DND-41 (cell line): ENCODE results near the gene CD200.

Experiments
- CTCF ChIP-seq: IDR thresholded peaks from 2 replicates; pipeline ENCODE4 v1.5.1; 2012; ENCODE audit warnings: borderline replicate concordance, low read length, moderate library complexity, mild to moderate bottlenecking; ENCODE audit not compliant: poor library complexity, severe bottlenecking; ENCODE audit errors: extremely low read depth
- EZH2 ChIP-seq: IDR thresholded peaks from 3 replicates; pipeline ENCODE4 v1.6.1; 2012; ENCODE audit warnings: borderline replicate concordance, low read depth, mild to moderate bottlenecking, moderate library complexity, low read length, inconsistent platforms; ENCODE audit not compliant: severe bottlenecking

GRCh38 chr3:112390783-112391641, 58.1 kb downstream of the CD200 start:
- TF ChIP-seq CTCF (no peak), EZH2 (no peak)
